ENCODE data around the gene SLC6A17. TPM values are rescaled to one million over a fixed set of nuclear protein-coding genes. Genes with fewer than 3 reads are reported as not detected.

Gene SLC6A17
- total RNA-seq, 5 donors from 2014 or later (not counting 1 experiment from before 2014, with no cell fraction given) = not detected

DNA sequence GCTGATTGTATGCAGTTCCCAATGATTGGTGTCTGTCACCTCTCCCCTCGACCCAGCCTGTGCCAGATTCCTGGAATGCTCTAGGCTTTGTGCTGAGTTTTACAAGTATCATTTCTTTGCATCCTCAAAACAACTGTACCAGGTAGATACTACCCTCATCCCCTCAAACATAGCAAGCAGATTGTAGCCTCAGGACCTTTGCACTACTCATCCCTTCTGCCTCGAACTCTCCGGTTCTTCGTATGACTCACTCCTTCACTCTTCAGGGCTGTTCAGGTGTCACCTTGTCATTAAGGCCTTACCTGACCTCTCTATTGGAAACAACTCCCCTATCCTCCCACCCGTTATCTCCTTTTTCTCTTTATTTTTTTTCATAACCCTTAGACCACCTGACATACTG is 67.8 kb downstream of the SLC6A17 start:
- Histone ChIP-seq H3K4me3 (ENCODE audit: control insufficient read depth in 1 of 2, extremely low read depth in 1 of 2, low read length in 1 of 2) (no peak overlapping the region), H3K4me1 (ENCODE audit: control insufficient read depth in 1 of 2, extremely low read depth in 1 of 2, insufficient read depth in 2 of 2, low read length in 2 of 2) (peaks cover 0 to 5% of the 10 kb centered on the region in 2 experiments), H3K27ac (ENCODE audit: low read length) (no peak overlapping the region), H3K36me3 (ENCODE audit: control insufficient read depth in 2 of 2, extremely low read depth in 1 of 2, insufficient read depth in 1 of 2, low read length in 1 of 2) (peaks cover 0 to 11% of the 10 kb centered on the region in 2 donors), H3K9me3 (no peaks in the 10 kb centered on the region), H3K27me3 (replicated peaks in 1 of 2; ENCODE audit: control insufficient read depth in 2 of 2, extremely low read depth in 1 of 2, insufficient read depth in 2 of 2, low read length in 1 of 2) (no peaks in the 10 kb centered on the region)
- CTCF ChIA-PET = no interaction called here
- Mint-ChIP-seq H3K36me3 (peaks cover 4% of the 10 kb centered on the region), H3K27me3 (no peaks in the 10 kb centered on the region), H3K9me3 (no peaks in the 10 kb centered on the region), H3K4me1 (peaks cover 22 to 27% (median 24%) of the 10 kb centered on the region in 3 donors), H3K4me3 (no peak overlapping the region), H3K27ac (no peak overlapping the region)
- DNase-seq = no peak
- POLR2A ChIA-PET = no interaction called here
- ATAC-seq (replicated peaks in 1 of 4) = no peak
- WGBS (ENCODE audit: insufficient coverage) = 83% methylated on average over 4 of the region's 5 CpGs

DNA sequence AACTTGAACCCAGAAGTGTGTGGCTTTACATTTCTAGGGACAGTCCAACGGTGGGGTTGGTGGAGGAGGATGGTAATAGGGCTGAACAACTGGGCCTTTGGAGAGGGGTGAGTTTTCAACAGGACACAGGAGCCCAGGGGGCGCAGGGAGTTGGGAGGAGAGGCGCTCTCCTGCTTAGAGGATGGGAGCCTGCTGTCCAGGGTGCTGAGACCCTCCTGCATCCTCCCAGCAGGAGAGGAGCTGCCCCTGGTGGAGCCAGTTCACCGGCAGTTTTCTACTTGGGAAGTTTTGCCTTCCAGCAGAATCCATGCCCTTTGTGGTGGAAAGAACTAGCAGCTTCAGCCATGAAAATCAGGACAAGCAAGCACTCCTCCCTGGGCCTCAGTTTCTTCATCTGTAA is 68.4 kb downstream of the SLC6A17 start:
- peaks cover 9% of the 10 kb centered on the region for H3K36me3 Mint-ChIP-seq
- DNase-seq (no peak), ATAC-seq (replicated peaks in 1 of 4) (no peak)
- Histone ChIP-seq H3K4me3 (ENCODE audit: control insufficient read depth in 1 of 2, extremely low read depth in 1 of 2, low read length in 1 of 2) (no peak overlapping the region), H3K27ac (ENCODE audit: low read length) (no peak overlapping the region), H3K4me1 (ENCODE audit: control insufficient read depth in 1 of 2, extremely low read depth in 1 of 2, insufficient read depth in 2 of 2, low read length in 2 of 2) (peaks cover 0 to 2% of the 10 kb centered on the region in 2 experiments), H3K36me3 (ENCODE audit: control insufficient read depth in 2 of 2, extremely low read depth in 1 of 2, insufficient read depth in 1 of 2, low read length in 1 of 2) (peaks cover 0 to 14% of the 10 kb centered on the region in 2 donors), H3K9me3 (no peaks in the 10 kb centered on the region), H3K27me3 (replicated peaks in 1 of 2; ENCODE audit: control insufficient read depth in 2 of 2, extremely low read depth in 1 of 2, insufficient read depth in 2 of 2, low read length in 1 of 2) (no peaks in the 10 kb centered on the region)
- H3K4me1 Mint-ChIP-seq = peaks cover 16 to 25% (median 18%) of the 10 kb centered on the region in 3 donors
- no peak overlapping the region for H3K4me3 Mint-ChIP-seq
- H3K9me3 Mint-ChIP-seq = no peaks in the 10 kb centered on the region
- 87% methylated on average over 4 of the region's 4 CpGs for WGBS (ENCODE audit: insufficient coverage)
- H3K27me3 Mint-ChIP-seq = no peaks in the 10 kb centered on the region
- ChIA-PET CTCF (no interaction called here), POLR2A (no interaction called here)
- no peak overlapping the region for H3K27ac Mint-ChIP-seq

DNA sequence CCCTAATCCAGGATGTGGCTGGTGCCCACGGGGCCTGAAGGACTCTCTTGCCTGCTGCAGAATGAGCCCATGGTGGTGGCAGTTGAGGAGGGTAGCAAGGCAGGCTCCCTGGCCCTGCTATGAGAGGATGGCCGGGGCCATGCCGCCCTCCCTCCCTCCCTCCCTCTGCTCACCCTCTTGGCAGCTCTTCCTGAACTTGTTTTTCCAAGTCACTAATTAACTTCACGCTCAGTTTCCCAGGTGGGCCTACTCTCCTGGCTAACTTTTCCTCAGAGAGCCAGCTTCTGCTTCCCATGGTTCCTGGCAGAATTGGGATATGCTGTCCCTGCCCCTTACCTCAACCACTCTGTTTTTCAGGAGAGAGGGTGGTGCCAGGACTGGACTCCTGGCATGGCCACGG is 70.0 kb downstream of the SLC6A17 start:
- no peak for DNase-seq
- Histone ChIP-seq H3K36me3 (ENCODE audit: control insufficient read depth in 2 of 2, extremely low read depth in 1 of 2, insufficient read depth in 1 of 2, low read length in 1 of 2) (peaks cover 0 to 15% of the 10 kb centered on the region in 2 donors), H3K4me1 (ENCODE audit: control insufficient read depth in 1 of 2, extremely low read depth in 1 of 2, insufficient read depth in 2 of 2, low read length in 2 of 2) (peaks cover 0 to 2% of the 10 kb centered on the region in 2 experiments), H3K4me3 (ENCODE audit: control insufficient read depth in 1 of 2, extremely low read depth in 1 of 2, low read length in 1 of 2) (no peak overlapping the region), H3K27me3 (replicated peaks in 1 of 2; ENCODE audit: control insufficient read depth in 2 of 2, extremely low read depth in 1 of 2, insufficient read depth in 2 of 2, low read length in 1 of 2) (no peaks in the 10 kb centered on the region), H3K9me3 (no peaks in the 10 kb centered on the region), H3K27ac (ENCODE audit: low read length) (no peak overlapping the region)
- peaks cover 15% of the 10 kb centered on the region for H3K36me3 Mint-ChIP-seq
- ATAC-seq (replicated peaks in 1 of 4) = no peak
- POLR2A ChIA-PET = no interaction called here
- H3K4me1 Mint-ChIP-seq = peaks cover 2 to 12% (median 4%) of the 10 kb centered on the region in 3 donors
- no peak overlapping the region for H3K27ac Mint-ChIP-seq
- H3K4me3 Mint-ChIP-seq = no peak overlapping the region
- CTCF ChIA-PET = interaction anchor here in 1 of 2 donors (1.4 kb wide), 1 partner anchor 17 kb away, joined by 4 read pairs; no protein-coding TSS in a partner anchor
- 91% methylated on average over 4 of the region's 5 CpGs for WGBS (ENCODE audit: insufficient coverage)
- no peaks in the 10 kb centered on the region for H3K27me3 Mint-ChIP-seq
- no peaks in the 10 kb centered on the region for H3K9me3 Mint-ChIP-seq

DNA sequence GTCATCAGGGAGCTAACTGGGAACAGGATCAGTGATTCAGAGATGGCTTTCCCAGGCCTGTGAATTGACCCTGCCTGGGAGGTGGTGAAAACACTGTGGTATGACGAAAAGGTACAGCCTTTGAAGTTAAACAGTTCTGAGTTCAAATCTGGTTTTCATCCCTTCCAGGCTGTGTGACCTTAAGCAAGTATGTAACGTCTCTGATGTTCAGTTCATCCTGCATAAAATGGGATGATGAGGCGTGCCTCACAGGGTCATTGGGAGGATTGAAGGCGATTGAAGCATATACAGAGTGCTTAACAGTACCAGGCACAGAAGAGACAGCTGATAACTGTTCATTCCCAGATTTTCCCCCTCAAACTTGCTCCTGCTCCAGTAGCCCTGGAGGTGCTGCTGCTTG is 70.8 kb downstream of the SLC6A17 start:
- WGBS (ENCODE audit: insufficient coverage) = 85% methylated on average over 2 of the region's 4 CpGs
- ATAC-seq (replicated peaks in 1 of 4) (no peak), DNase-seq (no peak)
- no peaks in the 10 kb centered on the region for H3K27me3 Mint-ChIP-seq
- ChIA-PET CTCF (no interaction called here), POLR2A (no interaction called here)
- H3K36me3 ChIP-seq (ENCODE audit: control insufficient read depth in 2 of 2, extremely low read depth in 1 of 2, insufficient read depth in 1 of 2, low read length in 1 of 2) = peaks cover 0 to 15% of the 10 kb centered on the region in 2 donors
- H3K36me3 Mint-ChIP-seq = peaks cover 15% of the 10 kb centered on the region
- no peaks in the 10 kb centered on the region for H3K27me3 ChIP-seq (replicated peaks in 1 of 2; ENCODE audit: control insufficient read depth in 2 of 2, extremely low read depth in 1 of 2, insufficient read depth in 2 of 2, low read length in 1 of 2)
- no peak overlapping the region for H3K27ac ChIP-seq (ENCODE audit: low read length)
- peaks cover 0 to 2% of the 10 kb centered on the region in 2 experiments for H3K4me1 ChIP-seq (ENCODE audit: control insufficient read depth in 1 of 2, extremely low read depth in 1 of 2, insufficient read depth in 2 of 2, low read length in 2 of 2)
- H3K4me1 Mint-ChIP-seq = peaks cover 2 to 12% (median 3%) of the 10 kb centered on the region in 3 donors
- H3K9me3 Mint-ChIP-seq = no peaks in the 10 kb centered on the region
- H3K27ac Mint-ChIP-seq = no peak overlapping the region
- H3K4me3 ChIP-seq (ENCODE audit: control insufficient read depth in 1 of 2, extremely low read depth in 1 of 2, low read length in 1 of 2) = no peak overlapping the region
- no peak overlapping the region for H3K4me3 Mint-ChIP-seq
- H3K9me3 ChIP-seq = no peaks in the 10 kb centered on the region

DNA sequence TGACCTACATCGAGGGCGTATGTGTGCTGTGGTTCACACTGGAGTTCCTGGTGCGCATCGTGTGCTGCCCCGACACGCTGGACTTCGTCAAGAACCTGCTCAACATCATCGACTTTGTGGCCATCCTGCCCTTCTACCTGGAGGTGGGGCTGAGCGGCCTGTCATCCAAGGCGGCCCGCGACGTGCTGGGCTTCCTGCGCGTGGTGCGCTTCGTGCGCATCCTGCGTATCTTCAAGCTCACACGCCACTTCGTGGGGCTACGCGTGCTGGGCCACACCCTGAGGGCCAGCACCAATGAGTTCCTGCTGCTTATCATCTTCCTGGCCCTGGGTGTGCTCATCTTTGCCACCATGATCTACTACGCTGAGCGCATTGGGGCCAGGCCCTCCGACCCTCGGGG is 72.8 kb downstream of the SLC6A17 start:
- Mint-ChIP-seq H3K4me1 (peaks cover 0 to 4% (median 0%) of the 10 kb centered on the region in 3 donors), H3K27ac (no peak overlapping the region), H3K9me3 (no peaks in the 10 kb centered on the region), H3K27me3 (no peaks in the 10 kb centered on the region), H3K4me3 (no peak overlapping the region), H3K36me3 (peaks cover 19% of the 10 kb centered on the region)
- no peak for DNase-seq
- no peak for ATAC-seq (replicated peaks in 1 of 4)
- Histone ChIP-seq H3K4me3 (ENCODE audit: control insufficient read depth in 1 of 2, extremely low read depth in 1 of 2, low read length in 1 of 2) (no peak overlapping the region), H3K9me3 (no peaks in the 10 kb centered on the region), H3K27me3 (replicated peaks in 1 of 2; ENCODE audit: control insufficient read depth in 2 of 2, extremely low read depth in 1 of 2, insufficient read depth in 2 of 2, low read length in 1 of 2) (no peaks in the 10 kb centered on the region), H3K4me1 (ENCODE audit: control insufficient read depth in 1 of 2, extremely low read depth in 1 of 2, insufficient read depth in 2 of 2, low read length in 2 of 2) (no peaks in the 10 kb centered on the region), H3K36me3 (ENCODE audit: control insufficient read depth in 2 of 2, extremely low read depth in 1 of 2, insufficient read depth in 1 of 2, low read length in 1 of 2) (peaks cover 0 to 13% of the 10 kb centered on the region in 2 donors), H3K27ac (ENCODE audit: low read length) (no peak overlapping the region)
- CTCF ChIA-PET = no interaction called here
- WGBS (ENCODE audit: insufficient coverage) = 96% methylated on average over 27 of the region's 27 CpGs
- POLR2A ChIA-PET = no interaction called here

DNA sequence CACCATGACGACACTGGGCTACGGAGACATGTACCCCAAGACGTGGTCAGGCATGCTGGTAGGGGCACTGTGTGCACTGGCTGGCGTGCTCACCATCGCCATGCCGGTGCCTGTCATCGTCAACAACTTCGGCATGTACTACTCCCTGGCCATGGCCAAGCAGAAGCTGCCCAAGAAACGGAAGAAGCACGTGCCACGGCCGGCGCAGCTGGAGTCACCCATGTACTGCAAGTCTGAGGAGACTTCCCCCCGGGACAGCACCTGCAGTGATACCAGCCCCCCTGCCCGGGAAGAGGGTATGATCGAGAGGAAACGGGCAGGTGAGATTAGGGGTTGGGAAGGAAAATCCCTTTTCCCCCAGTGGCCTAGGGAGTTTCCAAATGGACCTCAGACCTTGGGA is 73.3 kb downstream of the SLC6A17 start:
- H3K27me3 Mint-ChIP-seq = no peaks in the 10 kb centered on the region
- no peak overlapping the region for H3K4me3 ChIP-seq (ENCODE audit: control insufficient read depth in 1 of 2, extremely low read depth in 1 of 2, low read length in 1 of 2)
- H3K27ac ChIP-seq (ENCODE audit: low read length) = no peak overlapping the region
- H3K4me1 Mint-ChIP-seq = peaks cover 0 to 4% (median 0%) of the 10 kb centered on the region in 3 donors
- no peaks in the 10 kb centered on the region for H3K4me1 ChIP-seq (ENCODE audit: control insufficient read depth in 1 of 2, extremely low read depth in 1 of 2, insufficient read depth in 2 of 2, low read length in 2 of 2)
- no peaks in the 10 kb centered on the region for H3K9me3 ChIP-seq
- ChIA-PET CTCF (no interaction called here), POLR2A (no interaction called here)
- no peaks in the 10 kb centered on the region for H3K9me3 Mint-ChIP-seq
- H3K27ac Mint-ChIP-seq = no peak overlapping the region
- no peak for DNase-seq
- no peak for ATAC-seq (replicated peaks in 1 of 4)
- no peak overlapping the region for H3K4me3 Mint-ChIP-seq
- no peaks in the 10 kb centered on the region for H3K27me3 ChIP-seq (replicated peaks in 1 of 2; ENCODE audit: control insufficient read depth in 2 of 2, extremely low read depth in 1 of 2, insufficient read depth in 2 of 2, low read length in 1 of 2)
- 92% methylated on average over 14 of the region's 17 CpGs for WGBS (ENCODE audit: insufficient coverage)
- peaks cover 19% of the 10 kb centered on the region for H3K36me3 Mint-ChIP-seq
- H3K36me3 ChIP-seq (ENCODE audit: control insufficient read depth in 2 of 2, extremely low read depth in 1 of 2, insufficient read depth in 1 of 2, low read length in 1 of 2) = peaks cover 0 to 13% of the 10 kb centered on the region in 2 donors

Data from T-cell (primary cell).